ENCODE data around the gene PLA2G4D. TPM values are rescaled to one million over a fixed set of nuclear protein-coding genes. Genes with fewer than 3 reads are reported as not detected.
A peak's percentile ranks its signal among the peaks of the same experiment; 100 is the strongest.
"Not testable (repeated sequence)": the region's sequence is repeated elsewhere in the genome, so short reads cannot be mapped to it uniquely, and the experiment has no call there.

The PLA2G4D gene
- total RNA-seq, 2 donors from 2014 or later, result 0.09 TPM; not detected in 1

DNA sequence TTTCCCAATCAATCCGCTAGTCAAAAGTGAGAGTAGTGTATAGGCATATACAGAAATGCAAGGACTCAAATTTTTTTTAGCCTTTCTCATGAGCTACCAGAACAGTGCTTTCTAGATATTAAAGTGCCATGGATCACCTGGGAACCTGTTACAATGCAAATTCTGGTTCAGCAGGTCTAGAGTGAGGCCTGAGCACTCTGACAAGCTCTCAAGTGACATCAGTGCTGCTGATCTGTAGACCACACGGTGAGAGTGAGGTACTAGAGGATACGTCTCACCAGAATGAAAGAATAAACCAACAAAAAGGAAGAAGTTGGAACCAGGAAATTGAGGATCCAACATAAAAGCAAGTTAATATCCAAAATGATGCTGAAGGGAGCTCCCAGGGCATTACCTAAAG, 16.0 kb upstream of the PLA2G4D start:
- Mint-ChIP-seq H3K36me3 (ENCODE audit: low read depth) (no peaks in the 10 kb centered on the region), H3K27me3 (peaks cover 14% of the 10 kb centered on the region), H3K9me3 (no peaks in the 10 kb centered on the region), H3K4me1 (peaks cover 9% of the 10 kb centered on the region), H3K4me3 (no peak overlapping the region), H3K27ac (no peak overlapping the region)
- ATAC-seq (replicated peaks), result no peak

GRCh38 chr15:42108806-42109205, 14.4 kb upstream of the PLA2G4D start:
- Mint-ChIP-seq H3K9me3 (no peaks in the 10 kb centered on the region), H3K27me3 (peaks cover 14% of the 10 kb centered on the region), H3K36me3 (ENCODE audit: low read depth) (no peaks in the 10 kb centered on the region), H3K4me3 (no peak overlapping the region), H3K4me1 (peaks cover 9% of the 10 kb centered on the region), H3K27ac (no peak overlapping the region)
- ATAC-seq (replicated peaks), result no peak

DNA sequence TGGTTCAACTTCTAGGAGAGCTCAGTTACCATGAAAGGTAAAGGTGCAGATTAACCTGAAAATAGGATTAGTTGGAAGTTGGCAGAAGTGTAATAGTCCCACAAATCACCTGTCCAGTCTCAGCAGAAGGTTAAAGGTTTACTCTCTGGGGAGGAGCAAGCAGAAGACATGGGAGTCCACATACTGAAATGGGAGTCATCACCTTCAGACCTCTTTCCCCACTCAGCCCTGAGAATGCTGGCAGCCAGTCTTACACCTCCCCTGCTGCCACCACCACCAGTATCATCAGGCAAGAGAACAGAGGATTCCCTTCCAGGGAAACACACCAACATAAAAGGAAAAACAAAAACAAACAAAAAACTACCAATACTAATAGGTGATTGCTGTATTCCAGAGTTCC, 13.8 kb upstream of the PLA2G4D start:
- peak overlapping the region; percentile 68 for H3K27ac Mint-ChIP-seq
- peak overlapping the region; percentile 34 for H3K4me3 Mint-ChIP-seq
- no peak for ATAC-seq (replicated peaks)
- H3K4me1 Mint-ChIP-seq, result peaks cover 9% of the 10 kb centered on the region
- no peaks in the 10 kb centered on the region for H3K9me3 Mint-ChIP-seq
- peaks cover 11% of the 10 kb centered on the region for H3K27me3 Mint-ChIP-seq
- H3K36me3 Mint-ChIP-seq (ENCODE audit: low read depth), result no peaks in the 10 kb centered on the region

DNA sequence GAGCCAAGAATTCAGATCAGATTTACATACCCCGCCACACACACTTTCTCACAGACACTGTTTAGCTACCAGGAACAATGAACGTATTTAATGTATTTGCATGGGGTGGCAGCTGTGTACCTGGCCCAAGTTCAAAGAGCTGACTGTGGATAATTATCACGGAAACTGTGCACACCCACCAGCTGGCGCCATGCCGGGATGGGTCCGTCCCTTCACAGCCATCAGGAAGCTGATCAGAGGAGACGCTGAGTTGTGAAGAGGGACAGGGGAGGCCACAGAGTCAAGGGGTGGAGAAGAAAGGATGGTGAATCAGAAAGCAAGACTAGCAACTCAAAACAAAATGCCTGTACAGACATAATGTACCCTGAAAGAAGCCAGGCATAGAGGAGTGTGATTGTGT, 13.1 kb upstream of the PLA2G4D start:
- Mint-ChIP-seq H3K4me1 (peaks cover 9% of the 10 kb centered on the region), H3K4me3 (peak overlapping the region; percentile 34), H3K27ac (peak overlapping the region; percentile 68), H3K36me3 (ENCODE audit: low read depth) (no peaks in the 10 kb centered on the region), H3K27me3 (peaks cover 9% of the 10 kb centered on the region), H3K9me3 (no peaks in the 10 kb centered on the region)
- peak; percentile 95 for ATAC-seq (replicated peaks)

GRCh38 chr15:42106288-42106687, 11.9 kb upstream of the PLA2G4D start:
- H3K36me3 Mint-ChIP-seq (ENCODE audit: low read depth), result no peaks in the 10 kb centered on the region
- H3K27me3 Mint-ChIP-seq, result peaks cover 9% of the 10 kb centered on the region
- H3K9me3 Mint-ChIP-seq, result no peaks in the 10 kb centered on the region
- no peak for ATAC-seq (replicated peaks)
- no peak overlapping the region for H3K4me3 Mint-ChIP-seq
- H3K27ac Mint-ChIP-seq, result no peak overlapping the region
- peaks cover 9% of the 10 kb centered on the region for H3K4me1 Mint-ChIP-seq

- no peak for ATAC-seq (replicated peaks)
- Mint-ChIP-seq H3K36me3 (ENCODE audit: low read depth) (no peaks in the 10 kb centered on the region), H3K4me3 (no peak overlapping the region), H3K27me3 (peaks cover 3% of the 10 kb centered on the region), H3K27ac (no peak overlapping the region), H3K9me3 (no peaks in the 10 kb centered on the region), H3K4me1 (peaks cover 9% of the 10 kb centered on the region)
Measured at GRCh38 chr15:42104095-42104891, 9.9 kb upstream of the PLA2G4D start.

GRCh38 chr15:42102646-42103235, 8.4 kb upstream of the PLA2G4D start:
- no peak for ATAC-seq (replicated peaks)
- Mint-ChIP-seq H3K36me3 (ENCODE audit: low read depth) (no peaks in the 10 kb centered on the region), H3K4me3 (no peak overlapping the region), H3K4me1 (peaks cover 6% of the 10 kb centered on the region), H3K27me3 (peaks cover 6% of the 10 kb centered on the region), H3K27ac (no peak overlapping the region), H3K9me3 (no peaks in the 10 kb centered on the region)

DNA sequence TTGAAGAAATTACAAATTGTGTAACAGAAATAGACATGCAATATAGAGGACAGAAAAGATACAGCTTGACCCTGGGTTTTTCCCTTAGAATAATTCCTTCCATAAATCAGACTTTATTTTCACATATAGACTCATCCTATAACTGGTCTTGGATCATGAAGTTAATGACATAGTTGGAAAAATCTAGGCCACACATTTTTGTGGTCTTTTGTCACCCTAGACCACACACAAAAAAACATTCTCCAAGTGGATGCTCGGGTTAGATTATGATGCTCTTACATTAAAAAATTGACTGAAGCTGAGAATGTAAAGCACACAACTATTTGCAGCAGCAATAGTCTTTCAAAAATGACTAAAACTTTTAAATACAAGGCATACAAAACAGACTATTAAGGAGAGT, 7.5 kb upstream of the PLA2G4D start:
- Mint-ChIP-seq H3K27ac (no peak overlapping the region), H3K4me1 (no peaks in the 10 kb centered on the region), H3K9me3 (no peaks in the 10 kb centered on the region), H3K4me3 (no peak overlapping the region), H3K27me3 (peaks cover 13% of the 10 kb centered on the region), H3K36me3 (ENCODE audit: low read depth) (no peaks in the 10 kb centered on the region)
- no peak for ATAC-seq (replicated peaks)

GRCh38 chr15:42100021-42100800, 5.8 kb upstream of the PLA2G4D start:
- Mint-ChIP-seq H3K27ac (no peak overlapping the region), H3K36me3 (ENCODE audit: low read depth) (no peaks in the 10 kb centered on the region), H3K4me3 (no peak overlapping the region), H3K27me3 (peaks cover 11% of the 10 kb centered on the region), H3K9me3 (no peaks in the 10 kb centered on the region), H3K4me1 (no peaks in the 10 kb centered on the region)
- no peak for ATAC-seq (replicated peaks)

- Mint-ChIP-seq H3K27ac (no peak overlapping the region), H3K4me1 (peaks cover 5% of the 10 kb centered on the region), H3K27me3 (peaks cover 11% of the 10 kb centered on the region), H3K4me3 (no peak overlapping the region), H3K36me3 (ENCODE audit: low read depth) (no peaks in the 10 kb centered on the region), H3K9me3 (no peaks in the 10 kb centered on the region)
- ATAC-seq (replicated peaks), result no peak
Measured at GRCh38 chr15:42097018-42097417, 2.7 kb upstream of the PLA2G4D start.

DNA sequence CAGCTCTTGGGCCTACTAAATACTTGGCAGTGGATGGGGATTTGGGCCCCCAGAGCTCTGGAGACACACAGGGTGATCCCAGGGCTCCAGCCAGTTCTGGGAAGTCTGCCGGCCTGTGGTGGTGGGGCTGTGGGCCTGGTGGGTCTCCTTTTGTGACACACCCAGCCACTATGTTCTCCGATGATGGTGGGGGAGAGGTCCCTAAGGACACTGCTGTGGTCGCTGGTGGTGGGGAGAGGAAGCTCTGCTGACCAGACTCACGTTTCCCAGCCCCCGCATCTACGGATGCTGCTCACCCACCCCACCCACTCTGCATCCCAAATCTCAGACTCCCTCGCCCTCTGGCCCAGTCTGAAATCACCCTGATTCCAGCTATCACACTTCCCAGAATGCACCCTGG, 396 bp downstream of the PLA2G4D start:
- H3K27me3 Mint-ChIP-seq, result peaks cover 14% of the 10 kb centered on the region
- no peak overlapping the region for H3K27ac Mint-ChIP-seq
- H3K9me3 Mint-ChIP-seq, result no peaks in the 10 kb centered on the region
- no peak overlapping the region for H3K4me3 Mint-ChIP-seq
- peaks cover 7% of the 10 kb centered on the region for H3K4me1 Mint-ChIP-seq
- no peak for ATAC-seq (replicated peaks)
- no peaks in the 10 kb centered on the region for H3K36me3 Mint-ChIP-seq (ENCODE audit: low read depth)

- ATAC-seq (replicated peaks), result peak; percentile 78
- Mint-ChIP-seq H3K36me3 (ENCODE audit: low read depth) (no peaks in the 10 kb centered on the region), H3K27me3 (peaks cover 11% of the 10 kb centered on the region), H3K9me3 (no peaks in the 10 kb centered on the region), H3K27ac (peak overlapping the region; percentile 50), H3K4me1 (peaks cover 7% of the 10 kb centered on the region), H3K4me3 (peak overlapping the region; percentile 19)
Measured at GRCh38 chr15:42092398-42093318, 1.7 kb downstream of the PLA2G4D start.

GRCh38 chr15:42091753-42092397, 2.5 kb downstream of the PLA2G4D start:
- ATAC-seq (replicated peaks); H3K27me3 Mint-ChIP-seq; H3K4me1 Mint-ChIP-seq; H3K36me3 Mint-ChIP-seq (ENCODE audit: low read depth); H3K9me3 Mint-ChIP-seq: not testable (repeated sequence)
- Mint-ChIP-seq H3K4me3 (peak overlapping the region; percentile 19), H3K27ac (peak overlapping the region; percentile 50)

All from activated T-helper 17 cell treated with anti-CD3 and anti-CD28 coated beads, Interleukin-2, amount 50 U/mL, for 72 hours (primary cell).